Duodenal mucosa (tissue), 2 donors: ENCODE results near the gene SH2D3C.

Experiments used
- H3K27ac ChIP-seq: one replicate; pipeline ENCODE4 v1.7.0; 2013; ENCODE audit warnings: low read depth, low read length
- H3K27me3 ChIP-seq, 2 donors: one replicate each; pipeline ENCODE4 v1.7.0; 2013; ENCODE audit warnings: low read length in 2 of 2, control low read depth in 1 of 2; ENCODE audit not compliant: insufficient read depth in 2 of 2, control insufficient read depth in 1 of 2
- H3K36me3 ChIP-seq, 2 donors: one replicate each; pipeline ENCODE4 v1.7.0; 2013; ENCODE audit warnings: low read length in 2 of 2, control low read depth in 1 of 2; ENCODE audit not compliant: insufficient read depth in 2 of 2, control insufficient read depth in 1 of 2
- H3K4me1 ChIP-seq, 2 donors: one replicate each; pipeline ENCODE4 v1.7.0; 2013; ENCODE audit warnings: low read length in 2 of 2, control low read depth in 1 of 2; ENCODE audit not compliant: insufficient read depth in 2 of 2, control insufficient read depth in 1 of 2
- H3K4me3 ChIP-seq, 2 donors: one replicate each; pipeline ENCODE4 v1.7.0; 2013; ENCODE audit warnings: low read length in 2 of 2, low read depth in 1 of 2
- H3K9ac ChIP-seq, 2 donors: one replicate each; pipeline ENCODE4 v1.7.0; 2013; ENCODE audit warnings: low read length in 2 of 2, low read depth in 1 of 2
- H3K9me3 ChIP-seq, 2 donors: one replicate each; pipeline ENCODE4 v1.7.0; 2013; ENCODE audit warnings: low read length in 2 of 2, control low read depth in 1 of 2; ENCODE audit not compliant: control insufficient read depth in 1 of 2

Gene SH2D3C

GRCh38 chr9:127722055-127722745 lies 56.3 kb downstream of the SH2D3C start:
- H3K9ac ChIP-seq: no peak overlapping the region
- H3K27me3 ChIP-seq: no peaks in the 10 kb centered on the region
- no peaks in the 10 kb centered on the region for H3K36me3 ChIP-seq
- no peak overlapping the region for H3K4me3 ChIP-seq
- H3K4me1 ChIP-seq: peaks cover 0 to 6% of the 10 kb centered on the region in 2 donors
- no peaks in the 10 kb centered on the region for H3K9me3 ChIP-seq
- H3K27ac ChIP-seq: no peak overlapping the region

GRCh38 chr9:127721391-127721821 lies 57.1 kb downstream of the SH2D3C start:
- H3K27ac ChIP-seq: no peak overlapping the region
- H3K27me3 ChIP-seq: no peaks in the 10 kb centered on the region
- H3K4me3 ChIP-seq: no peak overlapping the region
- H3K36me3 ChIP-seq: no peaks in the 10 kb centered on the region
- peaks cover 0 to 7% of the 10 kb centered on the region in 2 donors for H3K4me1 ChIP-seq
- H3K9me3 ChIP-seq: no peaks in the 10 kb centered on the region
- H3K9ac ChIP-seq: no peak overlapping the region

- no peaks in the 10 kb centered on the region for H3K27me3 ChIP-seq
- H3K9me3 ChIP-seq: no peaks in the 10 kb centered on the region
- no peak overlapping the region for H3K4me3 ChIP-seq
- peaks cover 3 to 13% of the 10 kb centered on the region in 2 donors for H3K4me1 ChIP-seq
- no peak overlapping the region for H3K27ac ChIP-seq
- no peak overlapping the region for H3K9ac ChIP-seq
- H3K36me3 ChIP-seq: no peaks in the 10 kb centered on the region
These were observed 57.6 kb downstream of the SH2D3C start for GRCh38 chr9:127720865-127721227.

- Histone ChIP-seq H3K27me3 (no peaks in the 10 kb centered on the region), H3K4me1 (peaks cover 3 to 13% of the 10 kb centered on the region in 2 donors), H3K27ac (no peak overlapping the region), H3K36me3 (no peaks in the 10 kb centered on the region), H3K4me3 (no peak overlapping the region), H3K9ac (no peak overlapping the region), H3K9me3 (no peaks in the 10 kb centered on the region)
These were observed 58.2 kb downstream of the SH2D3C start for GRCh38 chr9:127720031-127720864.

- no peaks in the 10 kb centered on the region for H3K9me3 ChIP-seq
- H3K4me3 ChIP-seq: no peak overlapping the region
- no peak overlapping the region for H3K9ac ChIP-seq
- H3K36me3 ChIP-seq: no peaks in the 10 kb centered on the region
- H3K27ac ChIP-seq: no peak overlapping the region
- peaks cover 10 to 20% of the 10 kb centered on the region in 2 donors for H3K4me1 ChIP-seq
- no peaks in the 10 kb centered on the region for H3K27me3 ChIP-seq
These were observed 60.7 kb downstream of the SH2D3C start for GRCh38 chr9:127717766-127718165.

- no peaks in the 10 kb centered on the region for H3K27me3 ChIP-seq
- no peaks in the 10 kb centered on the region for H3K9me3 ChIP-seq
- H3K9ac ChIP-seq: peak overlapping the region; percentile 48 to 79
- H3K27ac ChIP-seq: no peak overlapping the region
- peaks cover 10 to 14% of the 10 kb centered on the region in 2 donors for H3K4me1 ChIP-seq
- peak overlapping the region in 1 of 2 donors; percentile 84 for H3K4me3 ChIP-seq
- H3K36me3 ChIP-seq: no peaks in the 10 kb centered on the region
These were observed 62.1 kb downstream of the SH2D3C start for GRCh38 chr9:127716412-127716811.

GRCh38 chr9:127715470-127716337 lies 62.8 kb downstream of the SH2D3C start, which contains the start of the genes PTRH1 and TTC16:
TSS of gene PTRH1 (minus strand) at chr9:127715663. CDS start at chr9:127715639, 24 bp downstream.
TSS of gene TTC16 (plus strand) at chr9:127716079. CDS start at chr9:127716146, 67 bp downstream.
- Histone ChIP-seq H3K27me3 (no peaks in the 10 kb centered on the region), H3K36me3 (no peaks in the 10 kb centered on the region), H3K9ac (peak within 1 kb of the TSS; percentile 58 to 79), H3K9me3 (no peaks in the 10 kb centered on the region), H3K4me1 (peaks cover 10 to 14% of the 10 kb centered on the region in 2 donors), H3K27ac (peak within 1 kb of the TSS; percentile 82), H3K4me3 (peak within 1 kb of the TSS; percentile 84)

- no peaks in the 10 kb centered on the region for H3K27me3 ChIP-seq
- no peaks in the 10 kb centered on the region for H3K36me3 ChIP-seq
- peaks cover 10 to 14% of the 10 kb centered on the region in 2 donors for H3K4me1 ChIP-seq
- peak overlapping the region; percentile 84 for H3K4me3 ChIP-seq
- H3K27ac ChIP-seq: peak overlapping the region; percentile 82
- H3K9me3 ChIP-seq: no peaks in the 10 kb centered on the region
- peak overlapping the region; percentile 58 to 79 for H3K9ac ChIP-seq
These were observed 63.5 kb downstream of the SH2D3C start for GRCh38 chr9:127714951-127715469.

GRCh38 chr9:127714020-127714750 lies 64.3 kb downstream of the SH2D3C start:
- H3K27ac ChIP-seq: no peak overlapping the region
- H3K4me1 ChIP-seq: peaks cover 10 to 14% of the 10 kb centered on the region in 2 donors
- H3K9me3 ChIP-seq: no peaks in the 10 kb centered on the region
- H3K4me3 ChIP-seq: peak overlapping the region in 1 of 2 donors; percentile 29
- no peaks in the 10 kb centered on the region for H3K36me3 ChIP-seq
- no peak overlapping the region for H3K9ac ChIP-seq
- H3K27me3 ChIP-seq: no peaks in the 10 kb centered on the region
